ENCODE measurements around the gene SART1. TPM values are rescaled to one million over a fixed set of nuclear protein-coding genes. Genes with fewer than 3 reads are reported as not detected.

SART1 gene
- total RNA-seq, 4 donors from 2014 or later, result 21.1 to 56.6 (median 26.1) TPM

GRCh38 chr11:65920372-65920802 lies 41.1 kb upstream of the SART1 start:
- 48% methylated on average over 6 of the region's 15 CpGs for WGBS
- H3K4me1 ChIP-seq, result peaks cover 55% of the 10 kb centered on the region

GRCh38 chr11:65921033-65921555 lies 40.4 kb upstream of the SART1 start:
- Histone ChIP-seq H3K27me3 (no peaks in the 10 kb centered on the region), H3K27ac (no peak overlapping the region), H3K9me3 (no peaks in the 10 kb centered on the region), H3K4me3 (peak overlapping the region; percentile 90), H3K4me1 (peaks cover 48% of the 10 kb centered on the region), H3K36me3 (peaks cover 22% of the 10 kb centered on the region)
- WGBS, result 87% methylated on average over 8 of the region's 12 CpGs
- no peak for TF ChIP-seq POLR2A (IDR thresholded peaks at IDR 0.05)
- no peak for TF ChIP-seq CTCF (IDR thresholded peaks at IDR 0.05)
- TF ChIP-seq POLR2AphosphoS5 (IDR thresholded peaks at IDR 0.05), result no peak
- no peak for TF ChIP-seq EP300 (IDR thresholded peaks at IDR 0.05)
- no peak for DNase-seq (ENCODE audit: low spot score in 2 of 2)

More at GRCh38 chr11:65920372-65920802, 41.1 kb upstream of the SART1 start:
- peak in 1 of 2 donors; percentile 74 for DNase-seq (ENCODE audit: low spot score in 2 of 2)
- H3K36me3 ChIP-seq, result peaks cover 22% of the 10 kb centered on the region
- no peaks in the 10 kb centered on the region for H3K9me3 ChIP-seq
- H3K27me3 ChIP-seq, result no peaks in the 10 kb centered on the region
- H3K4me3 ChIP-seq, result peak overlapping the region; percentile 90
- TF ChIP-seq EP300 (IDR thresholded peaks at IDR 0.05) (no peak), CTCF (IDR thresholded peaks at IDR 0.05) (no peak), POLR2A (IDR thresholded peaks at IDR 0.05) (no peak), POLR2AphosphoS5 (IDR thresholded peaks at IDR 0.05) (no peak)
- H3K27ac ChIP-seq, result no peak overlapping the region

GRCh38 chr11:65921876-65922275 lies 39.7 kb upstream of the SART1 start:
- 92% methylated on average over 10 of the region's 10 CpGs for WGBS
- no peaks in the 10 kb centered on the region for H3K27me3 ChIP-seq
- no peak for TF ChIP-seq POLR2AphosphoS5 (IDR thresholded peaks at IDR 0.05)
- no peak for TF ChIP-seq CTCF (IDR thresholded peaks at IDR 0.05)
- TF ChIP-seq EP300 (IDR thresholded peaks at IDR 0.05), result no peak
- TF ChIP-seq POLR2A (IDR thresholded peaks at IDR 0.05), result no peak
- H3K36me3 ChIP-seq, result peaks cover 22% of the 10 kb centered on the region
- no peak overlapping the region for H3K27ac ChIP-seq
- DNase-seq (ENCODE audit: low spot score in 2 of 2), result no peak
- no peak overlapping the region for H3K4me3 ChIP-seq
- H3K9me3 ChIP-seq, result no peaks in the 10 kb centered on the region
- peaks cover 40% of the 10 kb centered on the region for H3K4me1 ChIP-seq

GRCh38 chr11:65922565-65922964 lies 39.0 kb upstream of the SART1 start:
- H3K9me3 ChIP-seq, result no peaks in the 10 kb centered on the region
- TF ChIP-seq EP300 (IDR thresholded peaks at IDR 0.05) (no peak), POLR2A (IDR thresholded peaks at IDR 0.05) (no peak), POLR2AphosphoS5 (IDR thresholded peaks at IDR 0.05) (no peak), CTCF (IDR thresholded peaks at IDR 0.05) (no peak)
- H3K36me3 ChIP-seq, result peaks cover 22% of the 10 kb centered on the region
- no peak overlapping the region for H3K4me3 ChIP-seq
- no peak overlapping the region for H3K27ac ChIP-seq
- H3K27me3 ChIP-seq, result no peaks in the 10 kb centered on the region
- WGBS, result 35% methylated on average over 3 of the region's 3 CpGs
- H3K4me1 ChIP-seq, result peaks cover 34% of the 10 kb centered on the region
- DNase-seq (ENCODE audit: low spot score in 2 of 2), result no peak

GRCh38 chr11:65925397-65925796 lies 36.1 kb upstream of the SART1 start:
- Histone ChIP-seq H3K4me1 (peaks cover 18% of the 10 kb centered on the region), H3K9me3 (no peaks in the 10 kb centered on the region), H3K4me3 (no peak overlapping the region), H3K36me3 (peaks cover 22% of the 10 kb centered on the region), H3K27me3 (no peaks in the 10 kb centered on the region), H3K27ac (no peak overlapping the region)
- DNase-seq (ENCODE audit: low spot score in 2 of 2), result no peak
- WGBS, result 48% methylated on average over 2 of the region's 2 CpGs
- TF ChIP-seq EP300 (IDR thresholded peaks at IDR 0.05) (no peak), POLR2AphosphoS5 (IDR thresholded peaks at IDR 0.05) (no peak), CTCF (IDR thresholded peaks at IDR 0.05) (no peak), POLR2A (IDR thresholded peaks at IDR 0.05) (no peak)

Data from suprapubic skin (tissue), 4 donors.